HuH-7 (cell line): ENCODE data around the gene TRIM13.
"Not testable (repeated sequence)": the region's sequence is repeated elsewhere in the genome, so short reads cannot be mapped to it uniquely, and the experiment has no call there.

ENCODE experiments used
- DNase-seq: peaks from one replicate; pipeline ENCODE4 v3.0.0; 2011; ENCODE audit warnings: low spot score

Gene TRIM13

GRCh38 chr13:49997955-49998354, 1.1 kb downstream of the TRIM13 start:
- DNase-seq: no peak

- DNase-seq: no peak
Observed at GRCh38 chr13:49998714-49999624, 2.1 kb downstream of the TRIM13 start.

- no peak for DNase-seq
Observed at GRCh38 chr13:50001287-50001686, 4.4 kb downstream of the TRIM13 start.

- DNase-seq: no peak
Observed at GRCh38 chr13:50006426-50007135, 9.7 kb downstream of the TRIM13 start.

- DNase-seq: no peak
Observed at GRCh38 chr13:50011461-50011860, 14.6 kb downstream of the TRIM13 start.

GRCh38 chr13:50012396-50013169, 15.7 kb downstream of the TRIM13 start:
- no peak for DNase-seq

GRCh38 chr13:50014386-50014785, 17.5 kb downstream of the TRIM13 start:
- DNase-seq: no peak

GRCh38 chr13:50015258-50015657, 18.4 kb downstream of the TRIM13 start, which contains the start of gene KCNRG:
Gene KCNRG, plus strand, starts transcription at chr13:50015444. Its CDS starts 50 bp downstream, at chr13:50015494.
- no peak for DNase-seq

GRCh38 chr13:50015750-50016149, 18.9 kb downstream of the TRIM13 start:
- DNase-seq: no peak

- no peak for DNase-seq
Observed at GRCh38 chr13:50016444-50016843, 19.6 kb downstream of the TRIM13 start.

GRCh38 chr13:50017819-50018218, 21.0 kb downstream of the TRIM13 start:
- DNase-seq: no peak

GRCh38 chr13:50025436-50025835, 28.6 kb downstream of the TRIM13 start:
- DNase-seq: no peak

GRCh38 chr13:50026788-50027473, 30.1 kb downstream of the TRIM13 start:
- DNase-seq: no peak

GRCh38 chr13:50030315-50030714, 33.5 kb downstream of the TRIM13 start:
- no peak for DNase-seq

- no peak for DNase-seq
Observed at GRCh38 chr13:50033725-50034124, 36.9 kb downstream of the TRIM13 start.

- no peak for DNase-seq
Observed at GRCh38 chr13:50037788-50038187, 40.9 kb downstream of the TRIM13 start.

- no peak for DNase-seq
Observed at GRCh38 chr13:50038266-50038665, 41.4 kb downstream of the TRIM13 start.

GRCh38 chr13:50052478-50052877, 55.6 kb downstream of the TRIM13 start:
- no peak for DNase-seq

GRCh38 chr13:50053844-50054243, 57.0 kb downstream of the TRIM13 start:
- no peak for DNase-seq

- no peak for DNase-seq
Observed at GRCh38 chr13:50055454-50055853, 58.6 kb downstream of the TRIM13 start.

GRCh38 chr13:50060718-50061117, 63.9 kb downstream of the TRIM13 start:
- no peak for DNase-seq

- not testable (repeated sequence) for DNase-seq
Observed at GRCh38 chr13:50062336-50062735, 65.5 kb downstream of the TRIM13 start.
